ENCODE measurements around the gene POLDIP2. TPM values are rescaled to one million over a fixed set of nuclear protein-coding genes. Genes with fewer than 3 reads are reported as not detected.

The POLDIP2 gene
- total and polyA plus RNA-seq, 2 of the 4 experiments (the other 2 are of a cell fraction): 66.7 to 77.8 TPM

- intact Hi-C loops (cut with micrococcal nuclease) (no loop called here), dilution Hi-C loops (cut with HindIII; ENCODE audit: low sequenced_read_pairs, unreplicated experiment) (no loop called here), in situ Hi-C loops (cut with MboI; ENCODE audit: low sequenced_read_pairs) (no loop called here)
- Histone ChIP-seq H2AK9ac (replicated peaks; ENCODE audit: low read depth, low read length, poor library complexity) (peak overlapping the region; percentile 29), H3K4me1 (ENCODE audit: control insufficient read depth, insufficient read depth, low read length) (peaks cover 14% of the 10 kb centered on the region; the same call in 1 of the 2 replicates), H3K9me3 (ENCODE audit: control insufficient read depth, insufficient read depth, low read length) (no peaks in the 10 kb centered on the region), H3K18ac (ENCODE audit: low read depth, low read length) (no peak overlapping the region), H3K23ac (ENCODE audit: low read depth, low read length) (peak overlapping the region; percentile 70; the same call in 1 of the 2 replicates), H3K79me1 (ENCODE audit: low read depth in 1 of 2, low read length in 2 of 2) (peaks cover 5 to 30% of the 10 kb centered on the region in 2 experiments; a peak in 3 of 4 replicates), H2BK15ac (ENCODE audit: low read depth, low read length) (no peak overlapping the region), H3K27me3 (ENCODE audit: control insufficient read depth, insufficient read depth, low read length) (no peaks in the 10 kb centered on the region), H2AK5ac (ENCODE audit: low read depth, low read length) (peak overlapping the region; percentile 7; the same call in 1 of the 2 replicates), H3K36me3 (ENCODE audit: control insufficient read depth, insufficient read depth, low read length) (no peaks in the 10 kb centered on the region), H4K5ac (ENCODE audit: low read depth, low read length) (no peak overlapping the region), H2AFZ (replicated peaks; ENCODE audit: low read length, poor library complexity) (peak overlapping the region; percentile 93), H3K4ac (ENCODE audit: low read depth, low read length) (no peak overlapping the region), H3K4me2 (ENCODE audit: low read depth, low read length) (peak overlapping the region; percentile 84), H3K14ac (replicated peaks; ENCODE audit: low read depth, low read length) (0 out of 2 replicates have a peak overlapping the region, but pooled peaks have one; percentile 59), H3K27ac (ENCODE audit: insufficient read depth, low read length) (peak overlapping the region; percentile 28; the same call in 1 of the 2 replicates), H3K56ac (ENCODE audit: extremely low read depth, insufficient read depth, low read length) (0 out of 2 replicates have a peak overlapping the region, but pooled peaks have one; percentile 19), H2BK20ac (ENCODE audit: low read depth, low read length) (no peak overlapping the region), H3K9me1 (ENCODE audit: insufficient read depth, low read length) (peaks cover 35% of the 10 kb centered on the region), H2BK5ac (ENCODE audit: low read depth, low read length, poor library complexity, severe bottlenecking) (no peak overlapping the region), H3K4me3 (ENCODE audit: insufficient read depth, low read depth, low read length) (peak overlapping the region; percentile 54), H2BK120ac (ENCODE audit: low read depth, low read length) (no peak overlapping the region), H4K8ac (ENCODE audit: low read depth in 2 of 2, low read length in 2 of 2) (peak overlapping the region in 1 of 2 experiments; percentile 40; a peak in 2 of 4 replicates), H4K20me1 (ENCODE audit: insufficient read depth, low read length) (peaks cover 31% of the 10 kb centered on the region), H3K9ac (ENCODE audit: low read depth, low read length) (peak overlapping the region; percentile 43), H4K91ac (ENCODE audit: insufficient read depth, low read depth, low read length) (no peak overlapping the region; the same call in 1 of the 2 replicates)
- BruUV-seq (replicated peaks): no TSS peak
- no CpG with 5 or more reads among the region's 53 CpGs for WGBS, 2 experiments (ENCODE audit: extremely low coverage in 2 of 2, insufficient read length in 1 of 2)
- ATAC-seq (ENCODE audit: low read depth) (peak; percentile 4), DNase-seq (peak; percentile 30)
- ChIA-PET POLR2A (ENCODE audit: unreplicated experiment) (no interaction called here), CTCF (no interaction called here)
- TF ChIP-seq SMC3 (IDR thresholded peaks at IDR 0.05; ENCODE audit: low read depth, low read length) (no peak), NFE2L2 (IDR thresholded peaks at IDR 0.05; ENCODE audit: low read depth, low read length) (no peak), MXI1 (IDR thresholded peaks at IDR 0.05; ENCODE audit: borderline replicate concordance, low read depth, low read length) (peak; percentile 24; the same call in 1 of the 2 replicates)
Measured at GRCh38 chr17:28372203-28372944, 15.0 kb upstream of the POLDIP2 start.

All from IMR-90 (cell line).